ENCODE data around the gene LDLRAD4.

LDLRAD4 gene

DNA sequence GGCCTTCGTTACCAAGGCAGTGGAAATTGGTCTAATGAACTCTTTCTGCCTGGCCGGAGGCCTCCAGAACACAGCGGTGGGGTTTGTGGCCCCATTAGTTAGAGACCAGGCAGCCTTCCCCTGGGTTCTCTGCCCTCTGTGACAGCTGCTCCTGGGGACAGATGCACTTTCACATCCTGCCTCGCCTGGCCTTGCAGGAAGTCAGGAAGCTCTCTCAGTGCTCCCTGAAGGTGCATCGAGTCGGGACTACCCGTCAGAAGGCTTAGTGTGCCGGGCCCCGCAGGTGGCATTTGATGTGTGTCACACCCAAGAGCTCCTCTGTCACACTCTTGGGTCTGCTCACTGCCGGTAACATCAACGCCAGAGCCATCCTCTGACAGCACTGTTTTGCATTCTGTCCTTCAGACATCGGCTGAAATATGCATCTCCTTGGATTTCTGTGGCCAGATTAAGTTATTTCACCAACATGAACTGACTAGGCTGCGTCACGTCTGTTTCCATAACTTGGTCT is 158.3 kb downstream of the LDLRAD4 start:
- DNase-seq = no peak

DNA sequence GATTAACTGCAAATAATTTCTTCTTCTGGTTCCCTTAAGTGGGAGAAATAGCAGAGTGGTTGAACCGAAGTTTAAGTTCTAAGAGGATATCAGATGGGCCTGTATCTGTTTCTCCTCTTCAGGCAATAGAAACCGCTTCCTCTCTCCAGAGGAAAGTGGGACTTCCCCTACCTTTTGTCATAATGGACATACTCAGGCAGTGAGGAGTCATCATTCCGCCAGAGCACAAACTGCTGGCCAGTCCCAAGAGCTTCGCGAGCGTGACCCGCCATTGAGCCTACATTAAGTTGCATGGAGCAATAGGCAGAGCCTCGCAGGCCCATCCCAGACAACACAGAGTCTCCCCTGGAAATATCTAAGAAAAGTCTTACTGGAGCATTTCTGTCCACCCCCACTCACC is 158.9 kb downstream of the LDLRAD4 start:
- no peak for DNase-seq

DNA sequence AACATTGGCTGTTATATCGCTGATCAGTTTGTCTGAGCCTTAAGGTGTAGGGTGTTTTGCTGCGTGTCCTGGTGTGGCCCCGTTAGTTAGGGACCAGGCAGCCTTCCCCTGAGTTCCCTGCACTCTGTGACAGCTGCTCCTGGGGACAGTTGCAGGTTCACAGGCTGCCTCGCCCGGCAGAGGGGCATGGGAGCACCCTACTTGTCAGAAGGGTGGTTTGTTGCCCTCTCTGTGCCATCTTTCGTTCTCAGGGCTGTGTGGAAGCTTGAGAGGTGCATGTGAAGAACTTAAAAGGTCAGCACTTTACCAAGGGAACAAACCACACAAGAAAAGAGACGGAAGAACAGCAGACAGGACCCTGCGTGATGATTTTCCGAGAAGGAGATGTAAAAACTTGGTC is 159.6 kb downstream of the LDLRAD4 start:
- DNase-seq = no peak

DNA sequence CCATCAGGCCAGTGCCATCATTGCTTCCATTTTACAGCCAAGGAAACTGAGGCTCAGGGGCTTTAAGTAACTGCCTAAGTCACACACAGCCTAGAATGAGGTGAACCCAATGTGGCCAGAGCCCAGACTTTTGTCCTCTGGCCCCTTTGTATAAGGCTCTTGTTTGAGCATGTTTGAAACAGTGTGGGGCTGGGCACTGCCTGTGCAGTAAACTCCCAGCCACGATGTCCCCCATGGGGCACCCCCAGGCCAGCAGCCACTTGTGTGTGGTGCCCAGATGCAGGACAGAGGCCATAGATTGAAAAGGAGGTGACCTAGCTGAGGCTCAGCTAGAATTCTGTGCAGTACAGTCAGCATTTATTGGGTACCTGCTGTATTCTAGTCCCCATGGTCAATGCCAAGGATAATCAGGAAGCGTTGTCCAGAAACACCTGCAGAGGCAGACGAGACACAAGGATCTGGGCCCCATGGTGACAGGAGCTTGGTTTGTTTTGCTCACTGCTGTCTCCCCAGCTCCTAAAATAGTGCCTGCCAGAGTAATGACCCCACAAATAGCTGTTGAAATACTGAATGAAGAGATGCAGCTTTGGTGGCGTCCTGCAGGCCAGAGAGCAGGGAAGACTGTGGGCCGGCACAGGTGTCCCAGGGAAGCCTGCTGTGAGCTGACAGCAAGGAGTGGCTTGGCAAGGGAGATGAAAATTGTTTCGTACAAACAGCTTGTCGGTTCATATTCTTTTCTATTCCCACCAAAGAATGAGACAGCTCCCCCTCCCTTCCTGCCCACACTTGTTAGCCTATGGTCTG is 160.7 kb downstream of the LDLRAD4 start:
- DNase-seq = no peak

DNA sequence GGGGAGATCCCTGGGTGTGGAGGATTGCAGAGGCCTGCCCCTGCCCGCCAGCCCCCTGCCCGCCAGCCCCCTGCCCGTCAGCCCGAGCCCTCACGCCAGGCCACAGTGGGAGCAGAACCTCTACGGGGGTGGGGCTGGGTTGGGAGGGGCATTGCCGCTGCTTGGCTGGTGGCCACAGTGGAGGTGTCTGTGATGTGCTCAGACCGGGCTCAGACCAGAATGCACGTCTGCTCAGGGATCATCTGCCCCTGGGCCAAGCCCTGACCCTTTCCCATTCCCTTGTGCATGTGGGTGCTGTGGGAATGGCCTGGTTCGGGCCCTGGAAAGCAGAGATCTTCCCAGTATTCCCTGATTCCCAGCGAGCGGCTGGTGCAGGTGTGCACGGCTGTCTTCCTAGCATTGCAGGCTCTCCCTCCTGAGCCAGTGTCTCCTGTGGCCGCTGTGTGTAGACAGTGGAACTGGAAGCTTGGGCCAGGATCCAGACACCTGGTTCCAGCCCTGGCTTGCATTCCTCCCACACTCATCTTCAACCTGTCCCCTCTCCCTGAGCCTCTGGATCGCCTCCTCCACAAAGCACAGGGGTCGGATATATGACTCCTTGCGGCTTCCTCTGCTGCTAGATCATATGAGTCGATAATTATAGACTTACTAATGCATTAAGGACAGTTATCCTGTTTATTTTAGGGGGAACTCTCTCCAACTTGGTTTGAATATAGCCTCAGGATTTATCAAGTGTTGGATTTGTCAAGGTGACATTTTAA is 161.6 kb downstream of the LDLRAD4 start:
- no peak for DNase-seq

DNA sequence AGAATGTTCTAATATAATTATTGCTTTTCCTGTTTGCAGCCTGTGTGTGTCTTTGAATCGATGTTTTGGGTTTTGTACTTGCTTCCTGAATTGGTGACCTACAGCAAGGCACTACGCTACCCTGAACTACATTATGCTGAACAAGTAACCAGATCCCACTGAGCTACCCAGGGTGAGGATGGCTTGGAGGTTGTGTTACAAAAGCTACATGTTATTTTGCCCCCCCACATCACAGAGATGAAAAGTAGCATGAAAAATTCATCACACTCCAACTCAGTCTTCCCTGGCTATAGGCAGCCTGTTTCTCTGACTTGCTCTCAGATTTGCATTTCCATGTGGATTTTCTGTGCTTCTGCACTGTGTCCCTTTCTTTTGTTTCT is 162.1 kb downstream of the LDLRAD4 start:
- no peak for DNase-seq

DNA sequence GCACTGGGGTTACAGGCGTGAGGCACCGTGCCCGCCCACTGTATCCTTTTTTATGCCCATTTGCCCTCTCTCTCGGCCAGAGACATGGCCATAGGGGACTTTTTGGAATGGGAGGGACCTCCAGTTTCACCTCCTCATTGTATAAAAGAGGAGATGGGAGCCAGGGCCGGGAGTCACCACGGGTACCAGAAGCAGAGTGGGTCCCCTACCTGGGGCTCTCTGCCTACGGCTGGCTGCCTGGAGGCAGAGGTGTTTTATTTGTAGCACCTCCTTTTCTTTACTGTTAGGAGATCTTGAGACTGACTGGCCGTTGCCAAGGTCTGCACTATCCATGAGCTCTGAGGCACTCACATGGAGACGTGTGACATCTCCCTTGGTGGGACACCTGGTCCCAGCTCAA is 162.8 kb downstream of the LDLRAD4 start:
- DNase-seq = no peak

DNA sequence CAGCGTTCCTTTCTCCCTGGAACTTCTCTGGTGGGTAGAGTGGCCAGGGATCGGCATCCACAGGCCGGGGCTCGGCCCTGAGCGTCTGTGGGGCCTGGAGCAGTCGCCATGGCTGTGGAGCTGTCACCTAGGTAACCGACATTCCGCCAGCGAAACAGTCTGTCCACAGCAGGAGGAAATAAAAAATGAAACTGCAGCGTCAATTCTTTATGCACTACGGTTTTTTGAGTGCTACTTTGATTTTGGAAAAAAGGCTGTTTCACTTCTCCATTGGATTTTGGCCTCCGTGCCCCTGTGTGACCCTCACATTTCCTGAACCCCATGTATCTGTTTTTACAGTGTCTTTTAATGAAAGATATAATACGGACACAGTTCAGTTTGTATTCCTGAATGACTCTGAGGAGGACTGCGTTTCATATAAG is 163.4 kb downstream of the LDLRAD4 start:
- no peak for DNase-seq

DNA sequence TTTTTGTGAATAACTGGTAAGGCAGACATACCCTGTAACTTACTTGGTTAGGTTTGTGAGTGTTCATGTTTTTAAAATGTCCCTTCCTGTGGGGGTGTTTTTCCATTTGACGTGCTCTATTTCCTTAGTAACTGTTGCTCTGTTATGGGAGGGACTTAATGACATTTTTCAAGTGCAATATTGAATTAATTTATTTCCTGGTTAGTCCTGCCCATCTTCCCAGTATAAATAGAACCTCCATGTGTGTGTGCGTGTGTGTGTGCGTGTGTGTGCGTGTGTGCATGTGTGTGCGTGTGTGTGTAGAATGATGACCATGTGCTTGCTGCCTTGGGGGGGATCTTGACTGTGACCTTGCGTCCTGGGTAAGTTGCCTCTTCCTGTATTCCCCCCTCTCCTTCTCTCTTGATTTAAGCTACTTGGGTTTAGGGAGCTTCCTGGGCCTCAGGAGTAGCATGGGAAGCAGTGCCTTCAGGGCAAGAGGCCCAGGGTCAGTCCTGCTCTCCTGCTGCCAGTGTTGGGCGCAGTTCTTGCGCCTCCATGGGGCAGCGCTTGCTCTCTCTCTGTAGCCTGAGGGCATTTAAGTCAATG is 163.9 kb downstream of the LDLRAD4 start:
- no peak for DNase-seq

DNA sequence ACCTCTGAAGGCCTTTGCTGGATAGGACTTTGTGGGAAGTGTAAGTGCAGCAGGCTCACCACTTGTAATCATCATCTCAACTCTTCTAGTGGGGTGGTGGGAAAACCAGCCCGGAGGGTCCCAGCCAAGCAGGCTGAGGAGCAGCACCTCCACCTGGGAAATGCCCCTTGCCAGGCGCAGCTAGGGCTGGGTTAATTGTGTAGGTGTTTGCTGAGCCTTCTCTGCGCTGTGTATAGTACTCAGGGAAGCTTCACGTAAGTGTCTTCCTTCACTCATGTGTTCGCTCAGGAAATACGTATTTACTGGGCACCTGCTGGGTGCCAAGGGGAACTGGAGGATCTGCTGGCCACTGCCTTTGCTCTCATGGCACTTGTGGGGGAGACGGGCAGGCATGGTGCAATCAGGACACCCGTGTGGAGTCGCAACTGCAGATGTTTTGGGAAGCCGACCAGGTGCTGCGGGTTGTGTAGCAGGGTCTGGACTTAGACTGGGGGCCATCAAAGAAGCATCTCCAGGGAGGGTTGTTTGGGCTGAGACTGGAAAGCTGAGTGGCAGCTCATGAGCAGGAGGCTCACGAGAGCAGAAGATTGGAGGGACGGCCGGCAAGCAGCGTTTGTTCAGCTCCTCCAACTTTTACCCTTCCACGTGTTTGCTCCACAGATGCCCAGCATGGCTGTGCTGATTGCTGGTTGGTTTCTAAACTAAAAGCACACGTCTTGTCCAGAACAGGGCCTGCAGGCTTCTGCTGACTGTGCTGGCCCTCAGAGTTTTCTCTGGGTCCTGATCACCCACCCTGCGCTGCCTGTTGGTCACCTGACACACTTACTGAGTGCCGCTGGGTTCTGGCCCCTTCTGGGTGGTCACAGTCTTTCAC is 164.6 kb downstream of the LDLRAD4 start:
- DNase-seq = no peak

DNA sequence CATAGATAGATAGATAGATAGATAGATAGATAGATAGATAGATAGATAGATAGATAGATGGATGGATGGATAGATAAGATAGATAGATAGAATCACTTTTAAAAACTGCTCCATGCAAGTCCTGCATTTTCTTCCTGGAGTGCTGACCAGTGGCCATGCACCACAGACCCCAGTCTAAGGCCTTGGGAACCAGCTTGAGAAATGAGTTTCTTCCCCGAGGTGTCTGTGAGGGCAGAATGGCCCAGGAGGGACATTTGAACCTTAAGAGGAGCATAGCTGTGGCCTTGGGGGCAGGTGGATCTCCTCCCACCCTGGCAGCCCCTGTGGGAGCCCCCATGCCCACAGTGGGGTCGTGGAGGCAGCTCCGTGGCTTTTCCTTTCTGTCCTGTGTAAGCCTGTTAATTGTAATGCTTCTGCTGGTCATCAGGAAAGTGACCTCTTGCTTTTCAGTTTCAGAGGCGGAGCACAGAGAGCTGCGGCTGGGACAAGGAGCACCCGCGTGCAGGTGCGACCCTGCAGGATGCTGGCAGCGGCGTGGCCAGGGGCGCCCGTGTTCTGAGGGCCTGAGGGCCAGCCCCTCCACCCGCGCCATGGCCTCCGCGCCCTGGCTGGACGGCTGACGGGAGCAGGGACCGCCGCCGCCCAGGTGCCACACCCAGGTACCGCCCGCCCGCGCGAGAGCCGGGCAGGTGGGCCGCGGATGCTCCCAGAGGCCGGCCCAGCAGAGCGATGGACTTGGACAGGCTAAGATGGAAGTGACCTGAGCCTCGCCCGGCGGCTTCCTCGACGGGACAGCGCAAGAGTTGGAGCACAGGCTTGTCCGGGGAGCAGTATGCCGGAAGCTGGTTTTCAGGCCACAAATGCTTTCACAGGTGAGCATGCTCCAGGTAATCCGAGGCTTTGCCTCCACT is 168.6 kb downstream of the LDLRAD4 start:
- no peak for DNase-seq

DNA sequence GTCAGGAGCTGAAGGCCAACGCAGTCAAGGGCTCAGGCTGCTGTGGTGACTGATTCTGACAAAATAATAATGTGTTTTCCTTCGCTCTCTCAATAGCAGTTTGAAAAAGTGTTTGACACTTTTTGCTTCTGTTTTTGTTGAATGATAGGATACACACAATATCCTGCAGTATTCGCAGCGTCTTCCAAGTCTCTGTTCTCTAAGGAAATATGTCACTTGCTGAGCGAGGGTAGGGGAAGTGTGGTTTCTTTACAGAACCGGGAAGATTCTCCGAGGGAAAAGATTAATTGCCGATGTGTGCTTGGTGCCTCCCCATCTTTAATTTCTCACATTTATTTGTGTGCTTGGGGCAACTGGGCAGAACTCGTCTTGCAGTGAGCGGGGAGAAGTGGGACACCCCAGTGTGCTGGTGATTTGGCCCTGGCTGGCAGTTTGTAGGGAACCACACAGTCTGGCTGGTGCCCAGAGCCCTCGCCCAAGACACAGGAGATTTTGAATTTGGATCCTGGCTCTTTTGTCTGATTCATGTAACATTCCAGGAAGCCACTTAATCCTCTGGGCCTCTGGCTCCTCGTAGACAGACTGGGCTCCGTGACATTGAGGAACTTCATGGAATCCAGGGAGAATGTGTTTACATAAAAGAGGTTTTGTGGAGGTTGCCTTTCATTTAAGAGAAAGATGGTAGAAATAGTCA is 169.4 kb downstream of the LDLRAD4 start:
- no peak for DNase-seq

DNA sequence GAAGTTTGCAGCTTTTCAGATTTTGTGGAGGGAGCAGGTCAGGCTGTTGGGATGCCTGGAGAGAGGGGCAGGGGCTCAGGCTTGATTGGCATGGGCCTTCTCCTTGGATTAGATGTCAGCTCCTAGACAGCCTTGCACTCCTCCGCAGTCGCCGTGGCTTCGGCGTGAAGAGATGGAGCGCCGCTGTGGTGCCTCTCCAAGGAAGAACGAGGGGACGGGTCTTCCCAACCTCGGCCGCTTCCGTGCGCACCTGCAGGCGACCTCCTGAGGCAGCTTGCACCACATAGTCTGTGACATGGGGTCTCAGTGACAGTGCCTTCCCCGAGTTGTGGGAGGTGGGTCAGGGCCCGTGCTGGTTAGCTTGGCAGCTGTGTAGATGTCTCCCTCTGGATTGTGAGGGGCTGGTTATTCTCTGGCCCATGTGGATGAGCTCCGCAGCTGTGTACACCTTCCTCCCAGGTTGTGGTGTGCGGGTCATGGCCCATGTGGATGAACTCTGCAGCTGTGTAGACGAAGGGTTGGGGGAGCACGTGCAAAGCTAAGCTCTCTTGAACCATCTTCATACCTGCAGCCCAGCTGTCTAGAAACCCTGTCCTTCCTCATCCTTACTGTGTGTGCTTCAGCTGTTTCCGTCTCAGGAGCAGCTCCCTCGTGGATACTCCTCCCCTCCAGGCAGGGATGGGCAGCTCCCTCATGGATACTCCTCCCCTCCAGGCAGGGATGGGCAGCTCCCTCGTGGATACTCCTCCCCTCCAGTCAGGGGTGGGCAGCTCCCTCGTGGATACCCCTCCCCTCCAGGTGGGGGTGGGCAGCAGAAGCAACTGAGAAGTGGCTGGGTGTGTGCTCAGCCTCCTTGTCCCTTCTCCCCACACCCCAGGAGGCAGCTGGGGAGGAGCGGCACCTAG is 170.3 kb downstream of the LDLRAD4 start:
- no peak for DNase-seq

DNA sequence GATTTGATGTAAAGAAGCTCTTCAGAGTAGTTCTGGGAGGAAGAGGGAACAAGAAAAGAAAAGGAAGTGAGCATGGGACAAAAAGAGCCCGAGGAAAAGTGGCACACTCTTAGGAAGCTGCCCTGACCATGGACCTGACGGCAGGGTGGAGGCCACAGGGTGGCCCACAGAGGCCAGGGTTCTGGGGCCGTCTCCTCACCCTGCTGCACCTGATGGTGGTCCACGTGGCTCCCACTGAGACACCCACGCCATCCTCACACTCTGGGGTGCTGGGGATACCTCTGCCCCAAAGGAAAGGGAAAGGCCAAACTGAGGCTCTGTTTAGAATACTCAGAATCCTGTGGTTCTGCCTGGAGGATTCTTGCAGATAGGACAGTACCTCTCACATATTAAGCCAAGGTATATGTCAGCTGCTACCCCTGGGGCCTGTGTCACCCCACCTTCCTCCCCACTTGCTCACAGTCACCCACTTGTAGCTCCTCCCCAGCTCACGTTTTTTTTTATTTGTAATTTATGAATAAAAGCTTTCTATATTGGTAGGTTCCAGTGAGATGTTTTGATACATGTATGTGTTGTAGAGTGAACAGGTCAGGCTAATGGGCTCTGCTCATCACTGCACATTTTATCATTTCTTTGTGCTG is 171.1 kb downstream of the LDLRAD4 start:
- DNase-seq = no peak

DNA sequence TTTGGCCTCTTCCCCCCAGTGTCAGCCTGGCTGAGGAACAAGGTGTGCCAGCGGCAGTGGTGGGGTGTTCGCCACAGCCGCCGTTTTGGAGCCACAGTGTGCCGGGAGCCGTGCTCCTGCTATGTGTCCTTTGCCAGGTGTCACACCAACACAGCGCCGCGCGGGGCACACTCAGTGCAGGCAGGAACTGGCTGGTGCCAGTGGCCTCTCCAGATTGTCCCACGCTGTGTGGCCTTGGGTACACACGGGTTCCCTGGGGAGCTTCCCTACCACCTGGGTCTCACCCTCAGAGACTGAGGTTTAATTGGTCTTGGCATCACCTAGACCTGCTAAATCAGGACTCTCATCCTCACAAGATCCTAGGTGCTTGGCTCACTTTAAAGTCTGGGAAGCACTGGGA is 171.6 kb downstream of the LDLRAD4 start:
- DNase-seq = no peak

DNA sequence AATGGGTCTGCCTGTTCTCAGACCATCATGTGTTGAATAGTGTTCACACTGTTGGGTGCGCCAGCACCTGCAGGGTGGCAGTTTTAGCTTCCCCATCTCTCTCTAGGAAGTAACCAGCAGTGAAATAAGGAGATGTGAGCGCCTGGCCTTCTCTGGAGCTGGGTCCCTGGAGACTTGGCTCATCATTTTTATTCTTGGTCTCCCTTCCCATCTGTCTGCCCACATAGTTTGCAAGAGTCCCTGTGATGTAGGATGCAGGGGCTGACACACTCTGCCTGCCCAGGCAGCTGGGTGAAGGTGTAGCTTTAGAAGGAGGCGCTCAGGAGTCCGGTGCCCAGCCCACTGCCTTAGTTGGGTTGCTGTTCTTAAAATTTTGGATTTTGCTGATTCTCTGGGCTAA is 172.2 kb downstream of the LDLRAD4 start:
- DNase-seq = no peak

DNA sequence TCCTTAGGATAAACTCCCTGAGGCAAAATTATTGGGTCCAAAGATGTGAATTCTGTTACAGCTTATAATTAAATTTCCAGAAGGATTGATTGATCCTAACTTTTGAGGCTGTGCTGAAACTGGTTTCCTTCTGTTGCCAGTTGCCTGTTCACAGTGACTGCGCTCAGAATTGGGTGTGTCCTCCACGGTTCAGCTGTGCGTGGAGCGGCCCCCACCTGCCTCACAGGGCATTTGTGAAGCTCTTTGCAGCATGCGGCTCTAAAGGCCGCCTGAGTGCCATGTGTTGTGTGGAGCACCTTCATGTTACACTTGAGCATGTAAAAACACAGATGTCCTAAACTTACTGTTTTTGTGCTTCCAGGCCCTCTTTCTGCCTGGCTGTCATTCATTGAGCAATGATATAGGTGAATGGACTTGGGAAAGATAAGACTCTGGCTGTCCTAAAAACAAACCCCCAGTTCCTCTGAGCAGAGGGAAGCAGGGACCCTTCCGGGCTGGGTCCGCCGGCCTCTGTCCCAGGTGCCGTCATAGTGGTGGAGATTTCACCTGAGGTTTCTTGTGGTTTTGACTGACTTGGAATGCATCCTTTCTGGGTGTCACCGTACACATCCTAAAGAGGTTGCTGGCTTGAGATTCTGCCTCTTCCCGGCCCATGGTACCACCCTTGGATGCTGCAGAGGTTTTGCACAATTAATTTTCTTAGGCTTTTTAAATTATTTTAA is 173.6 kb downstream of the LDLRAD4 start:
- no peak for DNase-seq

DNA sequence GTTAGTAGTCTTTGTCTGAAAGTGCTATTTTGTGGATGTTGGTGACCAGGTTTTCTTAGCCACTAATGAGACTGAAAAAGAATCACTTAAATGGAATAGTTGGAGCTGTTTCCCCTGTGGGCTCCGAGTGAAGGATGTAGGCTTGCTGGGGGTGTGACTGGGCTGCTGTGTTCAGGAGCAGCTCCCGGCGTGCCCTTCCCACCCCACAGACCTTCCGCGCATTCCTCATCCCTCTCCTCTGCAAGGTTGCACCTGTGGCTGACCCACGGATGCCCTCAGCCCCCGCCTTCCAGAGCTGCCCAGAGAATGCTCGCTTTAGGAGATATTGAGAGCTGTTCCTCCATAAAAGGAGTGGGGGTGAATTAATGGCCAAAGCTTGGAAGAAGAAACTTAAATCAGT is 174.3 kb downstream of the LDLRAD4 start:
- no peak for DNase-seq

DNA sequence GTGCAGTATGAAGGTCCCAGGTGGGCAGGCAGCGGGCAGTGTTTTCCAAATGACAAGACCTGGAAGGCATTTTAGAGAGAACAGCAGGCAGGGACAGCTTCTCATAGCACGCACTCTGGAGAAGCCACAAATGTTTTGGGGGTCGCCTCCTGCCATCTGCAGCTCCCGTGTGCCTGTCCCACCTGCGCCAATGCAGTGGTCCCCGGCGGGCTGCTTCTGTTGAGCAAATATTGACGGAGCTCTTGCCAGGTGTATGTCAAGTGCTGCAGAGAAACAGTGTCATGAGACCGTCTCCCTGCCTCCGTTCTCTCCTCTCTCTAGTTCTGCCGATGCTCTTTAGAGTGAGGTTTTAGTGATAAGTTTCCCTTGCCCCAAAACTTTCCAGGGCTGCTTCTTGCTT is 174.8 kb downstream of the LDLRAD4 start:
- no peak for DNase-seq

All from DMS 273 treated with DMSO at 0.1 percent for 48 hours (cell line).